PC-3 (cell line): ENCODE results near the gene PCDH10. TPM values are rescaled to one million over a fixed set of nuclear protein-coding genes. Genes with fewer than 3 reads are reported as not detected.
A peak's percentile ranks its signal among the peaks of the same experiment; 100 is the strongest.

Experiments used
- ATAC-seq: fragments of 200-7000 bp; cut with Tn5 transposase; 2 replicates; pipeline ENCODE4 v1.9.1; 2020; ENCODE audit warnings: mild to moderate bottlenecking, moderate library complexity
- Bru-seq: library from RNA; stranded (reverse); fragments of 400-500 nt; gene quantifications from one replicate; lab custom pipeline; 2021; lab: Mats Ljungman, UMichigan
- BruChase-seq, 2 experiments: library from RNA; stranded (reverse); fragments of 400-500 nt; gene quantifications; one replicate each; lab custom pipeline; 2021; lab: Mats Ljungman, UMichigan
- BruUV-seq: library from RNA; stranded (reverse); fragments of 400-500 nt; replicated peaks from 2 replicates; lab custom pipeline; 2021; lab: Mats Ljungman, UMichigan
- CTCF ChIA-PET: fragments of 300-600 bp; sonication (Branson Sonifier 250); formaldehyde crosslinking; loops from one replicate; lab custom pipeline; 2022; ENCODE audit warnings: antibody characterized with exemption; lab: Charles Lee
- POLR2A ChIA-PET: fragments of 300-600 bp; sonication (Branson Sonifier 250); formaldehyde crosslinking; loops from one replicate; lab custom pipeline; 2022; ENCODE audit warnings: antibody characterized with exemption; ENCODE audit not compliant: unreplicated experiment; lab: Charles Lee
- DNase-seq: peaks from one replicate; pipeline ENCODE4 v3.0.0-alpha.2; 2015
- H2AFZ ChIP-seq: fragments of 300-600 bp; sonication (generic); 2 replicates; pipeline ENCODE4 v1.6.0; 2016; ENCODE audit warnings: antibody characterized with exemption, low read length
- H3F3A ChIP-seq: fragments of 300-600 bp; sonication (generic); one replicate; pipeline ENCODE4 v1.6.0; 2017; ENCODE audit warnings: antibody characterized with exemption, low read length, control low read depth, mild to moderate bottlenecking; ENCODE audit not compliant: unreplicated experiment
- H3K27ac ChIP-seq: fragments of 300-600 bp; sonication (generic); 2 replicates; pipeline ENCODE4 v1.5.1; 2016; ENCODE audit warnings: mild to moderate bottlenecking, low read length
- H3K27me3 ChIP-seq: fragments of 300-600 bp; sonication (generic); 2 replicates; pipeline ENCODE4 v1.6.1; 2016; ENCODE audit warnings: low read length, mixed read lengths
- H3K36me3 ChIP-seq: fragments of 300-600 bp; sonication (generic); 2 replicates; pipeline ENCODE4 v1.6.1; 2016; ENCODE audit warnings: low read depth, mixed run types, low read length, mixed read lengths
- H3K4me1 ChIP-seq: fragments of 300-600 bp; sonication (generic); 2 replicates; pipeline ENCODE4 v1.5.1; 2016; ENCODE audit warnings: low read length; ENCODE audit not compliant: insufficient read depth
- H3K4me2 ChIP-seq: fragments of 300-600 bp; sonication (generic); 2 replicates; pipeline ENCODE4 v1.6.0; 2016; ENCODE audit warnings: low read length
- H3K4me3 ChIP-seq: fragments of 300-600 bp; sonication (generic); 2 replicates; pipeline ENCODE4 v1.5.1; 2016; ENCODE audit warnings: mild to moderate bottlenecking, low read length, mixed read lengths
- H3K79me2 ChIP-seq: fragments of 300-600 bp; sonication (generic); 2 replicates; pipeline ENCODE4 v1.6.1; 2017; ENCODE audit warnings: low read length, mixed read lengths
- H3K9ac ChIP-seq: fragments of 300-600 bp; sonication (generic); 2 replicates; pipeline ENCODE4 v1.6.0; 2016; ENCODE audit warnings: mild to moderate bottlenecking, low read length
- H3K9me2 ChIP-seq: fragments of 300-600 bp; sonication (generic); replicated peaks from 2 replicates; pipeline ENCODE4 v1.6.1; 2016; ENCODE audit warnings: mixed run types, low read length, mixed read lengths
- H3K9me3 ChIP-seq: fragments of 300-600 bp; sonication (generic); 2 replicates; pipeline ENCODE4 v1.6.1; 2016; ENCODE audit warnings: low read length, mixed read lengths
- H4K20me1 ChIP-seq: fragments of 300-600 bp; sonication (generic); 2 replicates; pipeline ENCODE4 v1.6.1; 2016; ENCODE audit warnings: low read length, mixed read lengths
- CTCF ChIP-seq: fragments of 300-600 bp; sonication (generic); conservative IDR thresholded peaks from 2 replicates; pipeline ENCODE4 v1.5.1; 2017; ENCODE audit warnings: antibody characterized with exemption, low read depth, mild to moderate bottlenecking, low read length
- EZH2 ChIP-seq: fragments of 300-600 bp; sonication (generic); IDR thresholded peaks from one replicate; pipeline ENCODE4 v1.6.1; 2017; ENCODE audit warnings: antibody characterized with exemption, mild to moderate bottlenecking, low read length; ENCODE audit not compliant: unreplicated experiment
- EZH2phosphoT487 ChIP-seq: fragments of 300-600 bp; sonication (generic); IDR thresholded peaks from 2 replicates; pipeline ENCODE4 v1.6.1; 2018; ENCODE audit warnings: mild to moderate bottlenecking, antibody characterized with exemption, low read length, borderline replicate concordance
- intact Hi-C: fragments of 100-400 bp; cut with micrococcal nuclease; formaldehyde crosslinking; loops from 2 replicates; pipeline ENCODE4 v1.9.0; 2023
- long read RNA-seq: library from polyadenylated mRNA; unstranded; transcript quantifications from one replicate; pipeline ENCODE4 v2.0.0, GENCODE V29; 2021; ENCODE audit not compliant: unreplicated experiment
- total RNA-seq: library from RNA; depleted of rRNA; stranded (reverse); fragments of >200 nt; gene quantifications from 2 replicates; pipeline ENCODE4 v1.2.3, GENCODE V29; 2014; rRNA removed

Gene PCDH10
- total RNA-seq (0.11 and 0.23 TPM in 2 replicates), Bru-seq, nascent RNA (percentile 12 among the genes with signal in this experiment), BruChase-seq, experiment 1, labeled RNA remaining after a 6-hour chase (percentile 18 among the genes with signal in this experiment), BruChase-seq, experiment 2, labeled RNA remaining after a 2-hour chase (percentile 15 among the genes with signal in this experiment)
- long read RNA-seq, result 0 reads

- POLR2A ChIA-PET, result interaction anchor here (0.6 to 0.8 kb wide), 5 partner anchors 85 to 1779 kb away, joined by 3 to 7 read pairs (median 5); no protein-coding TSS in a partner anchor
- Histone ChIP-seq H3K9me3 (no peaks in the 10 kb centered on the region), H3K36me3 (no peaks in the 10 kb centered on the region), H3K4me2 (peak within 1 kb of the TSS; percentile 92), H3F3A (no peaks in the 10 kb centered on the region), H3K9ac (peak within 1 kb of the TSS; percentile 18), H3K79me2 (no peaks in the 10 kb centered on the region), H4K20me1 (no peaks in the 10 kb centered on the region), H3K27me3 (no peaks in the 10 kb centered on the region), H2AFZ (peak within 1 kb of the TSS; percentile 98), H3K4me3 (peak within 1 kb of the TSS; percentile 72), H3K4me1 (no peaks in the 10 kb centered on the region), H3K9me2 (no peaks in the 10 kb centered on the region), H3K27ac (no peak within 1 kb of the TSS)
- DNase-seq (peak; percentile 85), ATAC-seq (peak; percentile 86)
- BruUV-seq, result no TSS peak
- intact Hi-C loops, result loop anchor here (5.0 to 10.0 kb wide), 4 partner anchors 166 to 1628 kb away; partner anchors contain the start of gene PABPC4L
- TF ChIP-seq EZH2phosphoT487, result no peak
- CTCF ChIA-PET, result interaction anchor here (0.6 to 1.3 kb wide), 2 partner anchors 983 to 1509 kb away, joined by 3 to 5 read pairs; no protein-coding TSS in a partner anchor
Measured at GRCh38 chr4:133148690-133149363, at the start of gene PCDH10. PCDH10 (plus strand) TSS chr4:133149294; CDS start chr4:133150141, 847 bp downstream.

GRCh38 chr4:133102043-133102442, 47.1 kb upstream of the PCDH10 start:
- no peak overlapping the region for H2AFZ ChIP-seq

More at GRCh38 chr4:133102043-133102442, 47.1 kb upstream of the PCDH10 start:
- Histone ChIP-seq H3K9me3 (no peaks in the 10 kb centered on the region), H3K9me2 (no peaks in the 10 kb centered on the region), H3K4me2 (no peak overlapping the region), H3F3A (no peaks in the 10 kb centered on the region), H3K4me1 (no peaks in the 10 kb centered on the region), H3K36me3 (no peaks in the 10 kb centered on the region), H3K9ac (no peak overlapping the region), H3K4me3 (no peak overlapping the region), H3K27ac (no peak overlapping the region), H3K27me3 (no peaks in the 10 kb centered on the region), H4K20me1 (no peaks in the 10 kb centered on the region), H3K79me2 (no peaks in the 10 kb centered on the region)
- ChIA-PET POLR2A (no interaction called here), CTCF (no interaction called here)
- BruUV-seq, result no TSS peak
- TF ChIP-seq EZH2phosphoT487 (no peak), CTCF (no peak), EZH2 (no peak)
- no peak for ATAC-seq
- intact Hi-C loops, result no loop called here
- no peak for DNase-seq
